Tibial artery (tissue), 4 donors: ENCODE data around the gene HACD4.

Experiments used
- DNase-seq, 2 donors: peaks; one replicate each; pipeline ENCODE4 v3.0.0-alpha.2; 2019
- H3K27ac ChIP-seq, 2 donors: fragments of 200-600 bp; sonication (generic) in 1 of 2; 1 replicate in 1 of 2; 2 replicates in 1 of 2; pipeline ENCODE4 v1.5.1; 2018 to 2019; ENCODE audit warnings: mild to moderate bottlenecking in 1 of 2
- H3K27me3 ChIP-seq, 2 donors: fragments of 200-600 bp; sonication (generic) in 1 of 2; one replicate each; pipeline versions ENCODE4 v1.5.1 to v1.6.0; 2016 to 2019
- H3K36me3 ChIP-seq, 3 donors: fragments of 200-600 bp; sonication (generic) in 2 of 3; one replicate each; pipeline ENCODE4 v1.5.1; 2016 to 2019; ENCODE audit warnings: mild to moderate bottlenecking in 2 of 3
- H3K4me1 ChIP-seq, 4 donors: fragments of 200-600 bp; sonication (generic) in 2 of 4; 1 replicate in 3 of 4; 2 replicates in 1 of 4; pipeline ENCODE4 v1.5.1; 2016 to 2019
- H3K4me3 ChIP-seq, 2 donors: fragments of 200-600 bp; sonication (generic) in 1 of 2; 1 replicate in 1 of 2; 2 replicates in 1 of 2; pipeline ENCODE4 v1.5.1; 2018 to 2019; ENCODE audit warnings: mild to moderate bottlenecking in 2 of 2
- H3K9me3 ChIP-seq, 3 donors: fragments of 200-600 bp; sonication (generic) in 1 of 3; one replicate each; pipeline ENCODE4 v1.5.1; 2016 to 2019
- CTCF ChIP-seq, 2 experiments: fragments of 200-600 bp in 1 of 2; fragments of 450-650 bp in 1 of 2; IDR thresholded peaks; one replicate each; pipeline ENCODE4 v1.5.1; 2017 to 2019; ENCODE audit warnings: antibody characterized with exemption in 2 of 2, mild to moderate bottlenecking in 1 of 2, moderate library complexity in 1 of 2
- intact Hi-C: fragments of 100-400 bp; cut with DNase I; formaldehyde crosslinking; loops from one replicate; pipeline ENCODE4 v1.15.0; 2023; ENCODE audit warnings: low total_unique reads

Gene HACD4

GRCh38 chr9:20972684-20973083 lies 58.8 kb downstream of the HACD4 start:
- intact Hi-C loops = no loop called here
- TF ChIP-seq CTCF (IDR thresholded peaks at IDR 0.05) = no peak
- Histone ChIP-seq H3K4me3 (no peak overlapping the region), H3K4me1 (no peaks in the 10 kb centered on the region), H3K9me3 (no peaks in the 10 kb centered on the region), H3K27ac (no peak overlapping the region), H3K27me3 (no peaks in the 10 kb centered on the region), H3K36me3 (peaks cover 0 to 9% (median 5%) of the 10 kb centered on the region in 3 donors)
- no peak for DNase-seq

GRCh38 chr9:20962536-20963225 lies 68.8 kb downstream of the HACD4 start:
- H3K36me3 ChIP-seq = peaks cover 0 to 4% (median 0%) of the 10 kb centered on the region in 3 donors
- no peak for TF ChIP-seq CTCF (IDR thresholded peaks at IDR 0.05)
- no peaks in the 10 kb centered on the region for H3K9me3 ChIP-seq
- peaks cover 0 to 10% (median 4%) of the 10 kb centered on the region in 4 donors for H3K4me1 ChIP-seq
- intact Hi-C loops = no loop called here
- H3K27ac ChIP-seq = peak overlapping the region in 1 of 2 donors; percentile 10
- no peaks in the 10 kb centered on the region for H3K27me3 ChIP-seq
- DNase-seq = no peak
- H3K4me3 ChIP-seq = no peak overlapping the region

- Histone ChIP-seq H3K27me3 (no peaks in the 10 kb centered on the region), H3K4me1 (peaks cover 0 to 35% (median 5%) of the 10 kb centered on the region in 4 donors), H3K27ac (no peak overlapping the region), H3K9me3 (no peaks in the 10 kb centered on the region), H3K4me3 (no peak overlapping the region), H3K36me3 (peaks cover 0 to 15% (median 4%) of the 10 kb centered on the region in 3 donors)
- DNase-seq = no peak
- no peak for TF ChIP-seq CTCF (IDR thresholded peaks at IDR 0.05)
- intact Hi-C loops = no loop called here
Measured at GRCh38 chr9:20950707-20951106, 80.7 kb downstream of the HACD4 start.
